Stimulated activated CD4-positive, alpha-beta T cell treated with anti-CD3 and anti-CD28 coated beads, TNF-alpha, amount 100 ng/mL, for 1 hour (primary cell): Measurements from ENCODE around the gene UMPS.
"Not testable (repeated sequence)": the region's sequence is repeated elsewhere in the genome, so short reads cannot be mapped to it uniquely, and the experiment has no call there.

Source experiments
- DNase-seq, 3 donors: peaks; one replicate each; pipeline ENCODE4 v3.0.0-alpha.2; 2020; ENCODE audit warnings: low read depth in 3 of 3, low spot score in 1 of 3

Gene UMPS

GRCh38 chr3:124707223-124707622, 23.0 kb upstream of the UMPS start:
- DNase-seq, result not testable (repeated sequence)

GRCh38 chr3:124707656-124708062, 22.6 kb upstream of the UMPS start:
- no peak for DNase-seq

- DNase-seq, result no peak
These were observed 15.9 kb upstream of the UMPS start for GRCh38 chr3:124714223-124714853.

GRCh38 chr3:124722589-124722988, 7.7 kb upstream of the UMPS start:
- no peak for DNase-seq

- DNase-seq, result peak in 1 of 3 donors; percentile 8
These were observed 667 bp downstream of the UMPS start for GRCh38 chr3:124730941-124731297.

GRCh38 chr3:124731760-124732159, 1.5 kb downstream of the UMPS start:
- no peak for DNase-seq

- no peak for DNase-seq
These were observed 10.8 kb downstream of the UMPS start for GRCh38 chr3:124741027-124741426.

- no peak for DNase-seq
These were observed 15.5 kb downstream of the UMPS start for GRCh38 chr3:124745756-124746155.

GRCh38 chr3:124747111-124747981, 17.1 kb downstream of the UMPS start:
- DNase-seq, result no peak

- DNase-seq, result no peak
These were observed 18.4 kb downstream of the UMPS start for GRCh38 chr3:124748560-124749198.

GRCh38 chr3:124749877-124750276, 19.6 kb downstream of the UMPS start:
- not testable (repeated sequence) for DNase-seq

GRCh38 chr3:124751501-124751900, 21.2 kb downstream of the UMPS start:
- DNase-seq, result no peak

- DNase-seq, result no peak
These were observed 21.8 kb downstream of the UMPS start for GRCh38 chr3:124752051-124752450.

- DNase-seq, result not testable (repeated sequence)
These were observed 27.7 kb downstream of the UMPS start for GRCh38 chr3:124757926-124758325.

GRCh38 chr3:124758851-124759635, 28.8 kb downstream of the UMPS start:
- DNase-seq, result no peak

- DNase-seq, result no peak
These were observed 29.6 kb downstream of the UMPS start for GRCh38 chr3:124759666-124760401.

GRCh38 chr3:124760601-124761000, 30.3 kb downstream of the UMPS start:
- DNase-seq, result no peak

GRCh38 chr3:124761250-124761796, 31.1 kb downstream of the UMPS start:
- DNase-seq, result peak; percentile 43 to 68 (median 43)

GRCh38 chr3:124761935-124762660, 31.8 kb downstream of the UMPS start:
- DNase-seq, result no peak

- DNase-seq, result no peak
These were observed 32.4 kb downstream of the UMPS start for GRCh38 chr3:124762661-124763011.
